Tibial artery (tissue), 4 donors: ENCODE measurements around the gene GPR18.

ENCODE experiments used
- DNase-seq, 2 donors: peaks; one replicate each; pipeline ENCODE4 v3.0.0-alpha.2; 2019
- H3K27ac ChIP-seq, 2 donors: fragments of 200-600 bp; sonication (generic) in 1 of 2; 1 replicate in 1 of 2; 2 replicates in 1 of 2; pipeline ENCODE4 v1.5.1; 2018 to 2019; ENCODE audit warnings: mild to moderate bottlenecking in 1 of 2
- H3K27me3 ChIP-seq, 2 donors: fragments of 200-600 bp; sonication (generic) in 1 of 2; one replicate each; pipeline versions ENCODE4 v1.5.1 to v1.6.0; 2016 to 2019
- H3K36me3 ChIP-seq, 3 donors: fragments of 200-600 bp; sonication (generic) in 2 of 3; one replicate each; pipeline ENCODE4 v1.5.1; 2016 to 2019; ENCODE audit warnings: mild to moderate bottlenecking in 2 of 3
- H3K4me1 ChIP-seq, 4 donors: fragments of 200-600 bp; sonication (generic) in 2 of 4; 1 replicate in 3 of 4; 2 replicates in 1 of 4; pipeline ENCODE4 v1.5.1; 2016 to 2019
- H3K4me3 ChIP-seq, 2 donors: fragments of 200-600 bp; sonication (generic) in 1 of 2; 1 replicate in 1 of 2; 2 replicates in 1 of 2; pipeline ENCODE4 v1.5.1; 2018 to 2019; ENCODE audit warnings: mild to moderate bottlenecking in 2 of 2
- H3K9me3 ChIP-seq, 3 donors: fragments of 200-600 bp; sonication (generic) in 1 of 3; one replicate each; pipeline ENCODE4 v1.5.1; 2016 to 2019
- intact Hi-C: fragments of 100-400 bp; cut with DNase I; formaldehyde crosslinking; loops from one replicate; pipeline ENCODE4 v1.15.0; 2023; ENCODE audit warnings: low total_unique reads
- TF ChIP-seq, protein P1 (sequence below), 2 experiments: fragments of 200-600 bp in 1 of 2; fragments of 450-650 bp in 1 of 2; IDR thresholded peaks; one replicate each; pipeline ENCODE4 v1.5.1; 2017 to 2019; ENCODE audit warnings: antibody characterized with exemption in 2 of 2, mild to moderate bottlenecking in 1 of 2, moderate library complexity in 1 of 2

Gene GPR18

DNA sequence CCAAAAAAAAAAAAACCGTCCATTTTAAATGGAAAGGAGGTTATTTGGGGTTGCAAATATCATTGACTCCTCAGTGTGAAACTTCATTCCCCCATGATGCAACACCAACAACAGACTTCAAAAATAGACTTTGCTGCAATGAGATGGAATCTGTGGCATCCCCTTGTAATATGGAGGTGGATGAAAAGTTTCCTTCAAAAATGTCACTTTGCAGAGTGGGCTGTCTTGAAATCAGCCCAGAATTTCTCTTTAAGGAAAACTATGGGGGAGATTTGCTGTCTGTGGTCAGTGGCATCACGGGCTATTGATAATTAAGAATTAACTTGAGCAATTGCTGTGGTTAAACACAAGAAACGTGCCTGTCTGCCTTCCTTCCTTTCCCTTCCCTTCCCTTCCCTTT lies 1.5 kb downstream of the GPR18 start:
- H3K4me1 ChIP-seq: peaks cover 0 to 13% (median 2%) of the 10 kb centered on the region in 4 donors
- H3K27ac ChIP-seq: no peak overlapping the region
- H3K36me3 ChIP-seq: peaks cover 0 to 12% (median 4%) of the 10 kb centered on the region in 3 donors
- H3K9me3 ChIP-seq: no peaks in the 10 kb centered on the region
- no peak for DNase-seq
- H3K27me3 ChIP-seq: no peaks in the 10 kb centered on the region
- TF ChIP-seq, protein P1, sequence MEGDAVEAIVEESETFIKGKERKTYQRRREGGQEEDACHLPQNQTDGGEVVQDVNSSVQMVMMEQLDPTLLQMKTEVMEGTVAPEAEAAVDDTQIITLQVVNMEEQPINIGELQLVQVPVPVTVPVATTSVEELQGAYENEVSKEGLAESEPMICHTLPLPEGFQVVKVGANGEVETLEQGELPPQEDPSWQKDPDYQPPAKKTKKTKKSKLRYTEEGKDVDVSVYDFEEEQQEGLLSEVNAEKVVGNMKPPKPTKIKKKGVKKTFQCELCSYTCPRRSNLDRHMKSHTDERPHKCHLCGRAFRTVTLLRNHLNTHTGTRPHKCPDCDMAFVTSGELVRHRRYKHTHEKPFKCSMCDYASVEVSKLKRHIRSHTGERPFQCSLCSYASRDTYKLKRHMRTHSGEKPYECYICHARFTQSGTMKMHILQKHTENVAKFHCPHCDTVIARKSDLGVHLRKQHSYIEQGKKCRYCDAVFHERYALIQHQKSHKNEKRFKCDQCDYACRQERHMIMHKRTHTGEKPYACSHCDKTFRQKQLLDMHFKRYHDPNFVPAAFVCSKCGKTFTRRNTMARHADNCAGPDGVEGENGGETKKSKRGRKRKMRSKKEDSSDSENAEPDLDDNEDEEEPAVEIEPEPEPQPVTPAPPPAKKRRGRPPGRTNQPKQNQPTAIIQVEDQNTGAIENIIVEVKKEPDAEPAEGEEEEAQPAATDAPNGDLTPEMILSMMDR (IDR thresholded peaks at IDR 0.05): no peak
- intact Hi-C loops: no loop called here
- no peak overlapping the region for H3K4me3 ChIP-seq

DNA sequence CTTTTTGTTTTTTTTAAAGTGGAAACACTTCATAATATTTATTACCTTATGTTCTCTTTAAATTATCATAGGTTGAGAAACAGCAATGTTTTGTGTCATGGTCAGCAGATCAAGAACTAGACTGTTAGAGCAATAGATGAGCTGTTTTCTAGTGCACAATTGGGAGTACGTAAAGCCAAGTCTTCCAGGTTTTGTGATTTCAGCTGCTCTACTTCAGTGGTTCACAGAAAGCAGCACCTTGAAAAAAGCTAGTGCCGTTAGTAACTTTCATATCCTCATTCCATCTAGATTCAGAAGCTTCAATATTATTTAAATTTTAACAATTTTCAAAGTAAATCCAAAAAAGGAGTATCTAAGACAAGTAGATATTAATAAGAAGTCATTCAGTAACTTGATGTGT lies 1.9 kb downstream of the GPR18 start:
- Histone ChIP-seq H3K9me3 (no peaks in the 10 kb centered on the region), H3K4me3 (no peak overlapping the region), H3K4me1 (peaks cover 0 to 13% (median 2%) of the 10 kb centered on the region in 4 donors), H3K27ac (no peak overlapping the region), H3K36me3 (peaks cover 0 to 12% (median 5%) of the 10 kb centered on the region in 3 donors), H3K27me3 (no peaks in the 10 kb centered on the region)
- no peak for DNase-seq
- TF ChIP-seq, protein P1 (IDR thresholded peaks at IDR 0.05): no peak
- intact Hi-C loops: no loop called here

DNA sequence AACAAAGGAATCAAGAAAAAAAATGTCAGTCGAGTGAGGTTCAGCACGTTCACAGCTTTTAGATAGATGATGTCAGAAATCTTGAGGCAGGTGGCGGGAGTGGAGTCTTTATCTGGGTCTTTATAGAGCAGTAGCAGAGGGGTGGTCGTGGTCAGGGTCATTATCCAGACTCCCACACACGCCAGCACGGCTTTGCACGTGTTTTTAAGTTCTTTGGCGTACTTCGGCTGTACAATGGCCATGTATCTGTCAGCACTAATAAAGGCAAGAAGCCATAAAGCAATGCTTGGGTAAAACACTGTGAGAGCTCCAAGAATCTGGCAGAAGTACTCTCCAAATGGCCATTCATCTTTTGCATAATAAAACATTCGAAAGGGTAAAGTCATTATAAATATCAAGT lies 2.9 kb downstream of the GPR18 start:
- Histone ChIP-seq H3K4me3 (no peak overlapping the region), H3K27me3 (no peaks in the 10 kb centered on the region), H3K4me1 (peaks cover 0 to 13% (median 2%) of the 10 kb centered on the region in 4 donors), H3K27ac (no peak overlapping the region), H3K36me3 (peaks cover 0 to 11% (median 5%) of the 10 kb centered on the region in 3 donors), H3K9me3 (no peaks in the 10 kb centered on the region)
- intact Hi-C loops: no loop called here
- no peak for DNase-seq
- TF ChIP-seq, protein P1 (IDR thresholded peaks at IDR 0.05): no peak

DNA sequence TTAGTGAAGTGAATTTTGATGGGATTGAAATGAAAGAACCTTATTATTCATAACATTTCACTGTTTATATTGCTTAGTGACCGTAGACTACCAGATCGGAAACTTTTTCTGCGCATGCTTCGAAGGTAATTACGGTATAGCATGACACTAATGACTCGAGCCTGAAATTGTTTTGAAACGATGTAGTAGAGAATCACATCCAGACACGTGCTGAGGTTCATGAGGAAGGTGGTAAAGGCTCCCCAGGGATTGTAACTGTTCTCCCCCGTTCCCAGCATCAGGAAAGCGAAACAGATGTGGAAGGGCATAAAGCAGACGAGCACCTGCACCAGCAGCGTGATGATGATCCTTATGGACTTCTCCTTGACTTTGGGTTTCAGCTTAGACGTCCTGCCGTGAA lies 3.3 kb downstream of the GPR18 start:
- H3K27ac ChIP-seq: no peak overlapping the region
- intact Hi-C loops: no loop called here
- DNase-seq: no peak
- TF ChIP-seq, protein P1 (IDR thresholded peaks at IDR 0.05): no peak
- H3K4me1 ChIP-seq: peaks cover 0 to 13% (median 2%) of the 10 kb centered on the region in 4 donors
- no peak overlapping the region for H3K4me3 ChIP-seq
- H3K9me3 ChIP-seq: no peaks in the 10 kb centered on the region
- H3K36me3 ChIP-seq: peaks cover 0 to 7% (median 5%) of the 10 kb centered on the region in 3 donors
- no peaks in the 10 kb centered on the region for H3K27me3 ChIP-seq

DNA sequence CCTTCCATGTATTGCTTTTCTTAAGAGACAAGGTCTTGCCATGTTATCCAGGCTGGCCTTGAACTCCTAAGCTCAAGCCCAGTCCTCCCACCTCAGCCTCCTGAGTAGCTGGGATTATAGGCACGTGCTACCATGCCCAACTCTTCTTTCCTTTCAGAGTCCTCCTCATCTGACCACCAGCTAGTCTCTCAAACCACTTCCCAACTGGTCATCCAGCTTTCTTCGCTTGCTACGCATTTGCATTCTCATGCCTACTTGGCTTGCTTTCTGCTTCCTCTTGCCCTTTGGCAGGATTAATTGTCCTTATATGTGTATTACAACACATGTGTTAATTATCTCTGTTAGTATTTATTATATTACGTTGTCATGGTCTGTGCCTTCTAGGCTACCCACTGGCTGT lies 6.3 kb downstream of the GPR18 start:
- no peak overlapping the region for H3K27ac ChIP-seq
- intact Hi-C loops: no loop called here

More for the DNA sequence above, 6.3 kb downstream of the GPR18 start:
- Histone ChIP-seq H3K4me3 (no peak overlapping the region), H3K9me3 (no peaks in the 10 kb centered on the region), H3K27me3 (no peaks in the 10 kb centered on the region), H3K4me1 (peaks cover 0 to 10% (median 2%) of the 10 kb centered on the region in 4 donors), H3K36me3 (peaks cover 4 to 10% (median 8%) of the 10 kb centered on the region in 3 donors)
- TF ChIP-seq, protein P1 (IDR thresholded peaks at IDR 0.05): no peak
- no peak for DNase-seq
